ENCODE results near the gene NXPH2. TPM values are rescaled to one million over a fixed set of nuclear protein-coding genes. Genes with fewer than 3 reads are reported as not detected.
A peak's percentile ranks its signal among the peaks of the same experiment; 100 is the strongest.

NXPH2 gene
- total RNA-seq, 1 donor from 2014 or later: 4.6 TPM

- H3K27ac Mint-ChIP-seq: no peak overlapping the region
- no peak for DNase-seq (ENCODE audit: low spot score in 2 of 2, unreplicated experiment in 2 of 2)
- peaks cover 63% of the 10 kb centered on the region for H3K27me3 Mint-ChIP-seq (ENCODE audit: low read depth)
- H3K4me3 Mint-ChIP-seq: no peak overlapping the region
- H3K9me3 Mint-ChIP-seq: no peaks in the 10 kb centered on the region
- H3K4me1 Mint-ChIP-seq: peaks cover 29% of the 10 kb centered on the region
- TF ChIP-seq CTCF (IDR thresholded peaks at IDR 0.05; ENCODE audit: unreplicated experiment): no peak
- H3K36me3 Mint-ChIP-seq: no peaks in the 10 kb centered on the region
Measured at GRCh38 chr2:138782383-138782782, 2.2 kb upstream of the NXPH2 start.

GRCh38 chr2:138780908-138781307 is 718 bp upstream of the NXPH2 start:
- peaks cover 27% of the 10 kb centered on the region for H3K4me1 Mint-ChIP-seq
- peak overlapping the region; percentile 65 for H3K4me3 Mint-ChIP-seq

GRCh38 chr2:138780446-138780880 is 273 bp upstream of the NXPH2 start:
- peak in 1 of 2 experiments; percentile 46 for DNase-seq (ENCODE audit: low spot score in 2 of 2, unreplicated experiment in 2 of 2)
- peak overlapping the region; percentile 65 for H3K4me3 Mint-ChIP-seq
- no peak overlapping the region for H3K27ac Mint-ChIP-seq
- H3K27me3 Mint-ChIP-seq (ENCODE audit: low read depth): peaks cover 60% of the 10 kb centered on the region
- no peak for TF ChIP-seq CTCF (IDR thresholded peaks at IDR 0.05; ENCODE audit: unreplicated experiment)
- peaks cover 27% of the 10 kb centered on the region for H3K4me1 Mint-ChIP-seq
- H3K9me3 Mint-ChIP-seq: no peaks in the 10 kb centered on the region
- H3K36me3 Mint-ChIP-seq: no peaks in the 10 kb centered on the region

More at GRCh38 chr2:138780908-138781307, 718 bp upstream of the NXPH2 start:
- no peaks in the 10 kb centered on the region for H3K9me3 Mint-ChIP-seq
- H3K27me3 Mint-ChIP-seq (ENCODE audit: low read depth): peaks cover 63% of the 10 kb centered on the region
- no peak for TF ChIP-seq CTCF (IDR thresholded peaks at IDR 0.05; ENCODE audit: unreplicated experiment)
- H3K36me3 Mint-ChIP-seq: no peaks in the 10 kb centered on the region
- DNase-seq (ENCODE audit: low spot score in 2 of 2, unreplicated experiment in 2 of 2): no peak
- no peak overlapping the region for H3K27ac Mint-ChIP-seq

- H3K36me3 Mint-ChIP-seq: no peaks in the 10 kb centered on the region
- no peaks in the 10 kb centered on the region for H3K9me3 Mint-ChIP-seq
- TF ChIP-seq CTCF (IDR thresholded peaks at IDR 0.05; ENCODE audit: unreplicated experiment): no peak
- no peak for DNase-seq (ENCODE audit: low spot score in 2 of 2, unreplicated experiment in 2 of 2)
- no peak overlapping the region for H3K27ac Mint-ChIP-seq
- H3K4me1 Mint-ChIP-seq: peaks cover 27% of the 10 kb centered on the region
- peaks cover 59% of the 10 kb centered on the region for H3K27me3 Mint-ChIP-seq (ENCODE audit: low read depth)
- H3K4me3 Mint-ChIP-seq: peak overlapping the region; percentile 78
Measured at GRCh38 chr2:138779406-138779780, 797 bp downstream of the NXPH2 start.

GRCh38 chr2:138777996-138778395 is 2.2 kb downstream of the NXPH2 start:
- no peaks in the 10 kb centered on the region for H3K9me3 Mint-ChIP-seq
- no peaks in the 10 kb centered on the region for H3K36me3 Mint-ChIP-seq
- H3K4me3 Mint-ChIP-seq: peak overlapping the region; percentile 78
- no peak overlapping the region for H3K27ac Mint-ChIP-seq
- H3K27me3 Mint-ChIP-seq (ENCODE audit: low read depth): peaks cover 48% of the 10 kb centered on the region
- no peak for TF ChIP-seq CTCF (IDR thresholded peaks at IDR 0.05; ENCODE audit: unreplicated experiment)
- H3K4me1 Mint-ChIP-seq: peaks cover 27% of the 10 kb centered on the region
- DNase-seq (ENCODE audit: low spot score in 2 of 2, unreplicated experiment in 2 of 2): no peak

GRCh38 chr2:138775736-138776135 is 4.5 kb downstream of the NXPH2 start:
- no peak for DNase-seq (ENCODE audit: low spot score in 2 of 2, unreplicated experiment in 2 of 2)
- no peaks in the 10 kb centered on the region for H3K9me3 Mint-ChIP-seq
- H3K4me1 Mint-ChIP-seq: peaks cover 24% of the 10 kb centered on the region
- no peaks in the 10 kb centered on the region for H3K36me3 Mint-ChIP-seq
- no peak overlapping the region for H3K4me3 Mint-ChIP-seq
- H3K27ac Mint-ChIP-seq: no peak overlapping the region
- peaks cover 25% of the 10 kb centered on the region for H3K27me3 Mint-ChIP-seq (ENCODE audit: low read depth)
- no peak for TF ChIP-seq CTCF (IDR thresholded peaks at IDR 0.05; ENCODE audit: unreplicated experiment)
